Small intestine (tissue), 7 donors: Measurements from ENCODE around the gene EPHA2. TPM values are rescaled to one million over a fixed set of nuclear protein-coding genes. Genes with fewer than 3 reads are reported as not detected.
A peak's percentile ranks its signal among the peaks of the same experiment; 100 is the strongest.

ENCODE experiments used
- DNase-seq, 2 donors: peaks; one replicate each; pipeline versions ENCODE4 v3.0.0 to v3.0.0-alpha.2; 2013
- FAIRE-seq: peaks from 2 replicates; lab custom pipeline; 2012; peaks lifted over from hg19 to GRCh38; lab: Jason Lieb, UNC
- H3K27ac ChIP-seq, 3 donors: one replicate each; pipeline ENCODE4 v1.5.1; 2013; ENCODE audit warnings: low read length in 2 of 3, mild to moderate bottlenecking in 2 of 3, control low read depth in 1 of 3, inconsistent platforms in 1 of 3, low read depth in 1 of 3, moderate library complexity in 1 of 3
- H3K27me3 ChIP-seq, 3 donors: one replicate each; pipeline ENCODE4 v1.6.1; 2013; ENCODE audit warnings: low read length in 3 of 3, inconsistent platforms in 1 of 3; ENCODE audit not compliant: control insufficient read depth in 3 of 3, insufficient read depth in 3 of 3
- H3K36me3 ChIP-seq, 3 donors: one replicate each; pipeline ENCODE4 v1.6.1; 2013; ENCODE audit warnings: low read length in 3 of 3, inconsistent platforms in 1 of 3, low read depth in 1 of 3, mild to moderate bottlenecking in 1 of 3, moderate library complexity in 1 of 3; ENCODE audit not compliant: control insufficient read depth in 3 of 3, insufficient read depth in 2 of 3
- H3K4me1 ChIP-seq, 3 donors: one replicate each; pipeline ENCODE4 v1.6.1; 2013; ENCODE audit warnings: low read length in 2 of 3, inconsistent platforms in 1 of 3, low read depth in 1 of 3, mild to moderate bottlenecking in 1 of 3, moderate library complexity in 1 of 3; ENCODE audit not compliant: control insufficient read depth in 3 of 3, insufficient read depth in 2 of 3
- H3K4me3 ChIP-seq, 3 donors: one replicate each; pipeline ENCODE4 v1.5.1; 2013; ENCODE audit warnings: low read length in 3 of 3, control low read depth in 1 of 3, inconsistent platforms in 1 of 3, low read depth in 1 of 3, mild to moderate bottlenecking in 1 of 3, moderate library complexity in 1 of 3
- H3K9me3 ChIP-seq, 2 donors: one replicate each; pipeline ENCODE4 v1.6.1; 2013; ENCODE audit warnings: low read depth in 1 of 2, low read length in 1 of 2; ENCODE audit not compliant: control insufficient read depth in 2 of 2, insufficient read depth in 1 of 2
- WGBS, 3 donors: extraction: QIAGEN DNeasy Blood & Tissue Kit; methylation state at CpG; one replicate each; pipeline ENCODE4 v1.1.7; 2013; 5-methylcytosine and 5-hydroxymethylcytosine counted together
- polyA plus RNA-seq, 4 donors: library from polyadenylated mRNA; stranded (reverse) in 3 of 4; unstranded in 1 of 4; fragments of 200-250 nt in 3 of 4; fragments of 120-200 nt in 1 of 4; gene quantifications; one replicate each; pipeline versions ENCODE4 v1.2.1 to v1.2.3, GENCODE V29; 2013
- donor health status: healthy with polysubstance abuse.
- donor health status: control.
- donor health status: control.
- donor health status: Bipolar disorder and iron deficiency.
- donor health status: healthy.

Gene EPHA2
- polyA plus RNA-seq, 4 donors, result 12.7 to 23.8 (median 19.8) TPM

DNA sequence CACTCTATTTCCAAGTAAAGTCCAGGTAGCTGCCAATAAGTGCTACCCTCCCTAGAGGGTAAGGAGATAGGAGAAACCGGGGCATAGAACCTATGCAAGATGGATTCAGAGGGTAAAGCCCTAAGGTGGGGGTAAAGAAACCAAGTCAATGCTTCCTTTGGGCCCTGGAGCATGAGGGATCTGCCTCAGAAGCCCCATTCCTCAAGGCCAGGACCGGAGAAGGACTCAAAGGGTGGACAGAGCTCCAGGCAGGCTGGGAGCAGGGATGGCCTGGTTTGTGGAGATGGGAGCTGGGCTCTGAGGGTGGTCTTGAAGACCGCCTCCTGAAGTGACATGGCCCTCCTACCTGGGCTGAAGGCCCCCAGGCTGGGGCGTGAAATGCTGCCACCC is 3.9 kb downstream of the EPHA2 start:
- H3K27me3 ChIP-seq, result no peaks in the 10 kb centered on the region
- H3K27ac ChIP-seq, result peak overlapping the region in 1 of 3 donors; percentile 14
- DNase-seq (no peak), FAIRE-seq (no peak)
- H3K9me3 ChIP-seq, result no peaks in the 10 kb centered on the region
- H3K4me3 ChIP-seq, result no peak overlapping the region
- peaks cover 0 to 62% (median 5%) of the 10 kb centered on the region in 3 donors for H3K36me3 ChIP-seq
- whole genome bisulfite sequencing, 3 donors, result 86 to 91% (median 90%) methylated on average over 4 of the region's 4 CpGs
- H3K4me1 ChIP-seq, result peaks cover 0 to 56% (median 6%) of the 10 kb centered on the region in 3 donors

DNA sequence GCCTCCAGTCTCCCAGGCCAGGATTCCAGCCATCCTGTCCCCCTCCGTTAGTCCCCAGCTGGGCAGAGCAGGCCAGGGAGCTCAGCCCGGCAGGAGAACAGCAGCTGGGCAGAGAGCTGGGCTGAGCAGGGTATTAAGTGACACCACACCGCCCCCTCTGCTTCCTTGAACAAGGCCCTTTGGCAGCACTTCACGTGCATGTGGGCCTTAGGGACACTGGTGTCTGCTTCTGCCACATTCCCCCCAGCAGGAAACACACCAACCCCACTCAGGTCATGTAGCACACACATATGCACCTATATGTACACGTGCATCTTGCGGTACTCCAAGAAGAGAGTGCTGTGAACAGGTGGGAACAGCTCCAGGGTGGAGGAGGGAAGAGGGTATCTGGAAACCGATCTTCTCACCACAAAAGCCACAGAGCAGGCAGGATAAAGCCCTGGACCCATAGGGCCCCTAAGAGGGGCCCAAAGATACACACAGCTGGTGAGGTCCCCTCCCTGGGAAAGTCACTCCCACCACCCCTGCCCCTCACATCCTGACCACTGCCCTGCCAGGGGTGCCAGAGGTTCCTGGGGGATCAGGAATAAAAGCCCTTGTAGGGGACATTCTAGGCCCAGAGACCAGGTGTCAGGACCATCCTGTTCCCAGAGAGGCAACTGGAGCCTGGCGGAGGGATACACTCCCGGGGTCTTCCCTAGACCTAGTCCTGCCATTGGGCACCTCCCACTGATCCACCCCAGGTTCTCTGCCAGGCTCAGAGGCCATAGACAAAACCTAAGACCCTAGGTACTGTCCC is 4.5 kb downstream of the EPHA2 start:
- Histone ChIP-seq H3K27ac (peak overlapping the region in 1 of 3 donors; percentile 36), H3K4me1 (peaks cover 0 to 56% (median 7%) of the 10 kb centered on the region in 3 donors), H3K4me3 (no peak overlapping the region), H3K36me3 (peaks cover 0 to 68% (median 5%) of the 10 kb centered on the region in 3 donors), H3K9me3 (no peaks in the 10 kb centered on the region), H3K27me3 (no peaks in the 10 kb centered on the region)
- FAIRE-seq (no peak), DNase-seq (no peak)
- 68 to 78% (median 68%) methylated on average over 9 of the region's 9 CpGs for WGBS, 3 donors

DNA sequence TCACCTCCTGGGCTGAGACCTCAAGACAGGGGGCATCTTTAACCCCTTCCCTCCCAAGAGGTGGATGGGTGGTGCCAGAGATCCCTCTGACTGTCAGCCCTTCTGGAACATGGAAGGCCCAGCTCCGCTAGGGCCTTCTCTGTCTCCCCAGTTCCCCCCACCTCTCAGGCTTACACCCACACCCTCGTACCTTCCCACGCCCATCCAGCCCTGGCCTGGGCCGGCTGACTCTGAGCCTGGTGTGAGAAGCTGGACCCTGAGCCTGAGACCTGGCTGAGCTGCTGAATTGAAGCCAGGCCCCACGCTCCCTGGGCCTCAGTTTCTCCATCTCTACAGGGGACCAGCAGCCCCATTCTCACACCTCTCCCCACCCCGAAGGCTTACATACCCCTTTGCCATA is 5.4 kb downstream of the EPHA2 start:
- Histone ChIP-seq H3K4me3 (no peak overlapping the region), H3K27ac (no peak overlapping the region), H3K9me3 (no peaks in the 10 kb centered on the region), H3K36me3 (peaks cover 0 to 77% (median 5%) of the 10 kb centered on the region in 3 donors), H3K27me3 (no peaks in the 10 kb centered on the region), H3K4me1 (peaks cover 0 to 60% (median 9%) of the 10 kb centered on the region in 3 donors)
- DNase-seq (no peak), FAIRE-seq (no peak)
- WGBS, 3 donors, result 77 to 87% (median 79%) methylated on average over 6 of the region's 6 CpGs

DNA sequence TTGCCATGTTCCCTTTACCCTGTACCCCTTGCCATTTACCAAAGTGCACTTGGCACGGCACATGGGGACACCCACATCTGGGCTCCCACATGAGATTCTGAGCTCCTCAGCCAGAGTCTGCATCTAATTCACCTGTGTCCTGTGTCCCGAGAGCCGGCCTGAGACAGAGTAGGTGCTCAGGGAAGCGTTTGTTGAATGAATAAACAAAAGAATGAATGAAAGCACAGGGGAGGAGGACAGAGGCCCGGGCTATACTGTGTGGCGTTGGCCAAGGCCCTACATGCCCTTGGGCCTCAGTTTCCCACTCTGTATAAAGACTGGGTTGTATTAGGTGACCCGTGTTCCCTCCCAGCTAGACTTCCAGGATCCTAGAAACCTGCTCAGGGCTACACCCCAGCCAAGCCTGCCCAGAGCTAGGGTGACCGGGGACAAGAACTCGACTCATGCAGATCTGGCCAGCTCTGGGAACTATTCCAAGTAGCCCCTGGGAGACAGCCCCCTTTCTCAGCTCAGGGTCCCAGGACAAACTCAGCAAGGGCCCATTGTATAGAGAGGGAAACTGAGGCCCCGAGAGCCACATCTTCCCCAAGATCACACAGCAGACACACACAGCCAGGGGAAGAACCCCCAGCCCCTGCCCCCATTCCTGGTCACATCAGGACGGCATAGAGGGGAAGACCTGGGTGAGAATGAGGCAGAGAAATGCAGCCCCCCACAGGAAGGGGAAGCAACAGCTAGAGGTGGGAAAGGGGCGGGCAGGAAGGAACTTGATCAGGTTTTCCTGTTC is 6.0 kb downstream of the EPHA2 start:
- Histone ChIP-seq H3K36me3 (peaks cover 0 to 83% (median 5%) of the 10 kb centered on the region in 3 donors), H3K4me1 (peaks cover 0 to 64% (median 9%) of the 10 kb centered on the region in 3 donors), H3K27ac (no peak overlapping the region), H3K27me3 (no peaks in the 10 kb centered on the region), H3K9me3 (no peaks in the 10 kb centered on the region), H3K4me3 (no peak overlapping the region)
- 78 to 86% (median 85%) methylated on average over 12 of the region's 12 CpGs for WGBS, 3 donors
- no peak for DNase-seq
- FAIRE-seq, result no peak

DNA sequence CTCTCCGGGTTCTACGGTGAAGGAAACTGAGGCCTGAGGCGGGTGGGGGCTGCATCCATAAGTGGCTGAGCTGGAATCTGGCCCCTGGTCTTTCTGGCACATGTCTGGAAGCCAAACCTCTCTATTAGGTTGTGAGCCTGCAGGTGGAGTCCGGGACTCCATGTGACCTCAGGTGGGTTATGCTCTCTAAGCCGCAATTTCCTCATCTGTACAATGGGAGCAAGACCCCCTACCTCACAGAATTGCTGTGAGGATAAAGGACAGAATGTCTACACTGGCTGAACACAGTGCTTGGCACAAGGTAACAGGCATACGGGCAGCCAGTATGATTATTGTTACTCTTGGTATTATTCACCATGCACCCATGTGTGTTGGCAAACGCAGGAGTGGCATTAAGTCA is 6.7 kb downstream of the EPHA2 start:
- H3K4me3 ChIP-seq, result no peak overlapping the region
- FAIRE-seq (no peak), DNase-seq (no peak)
- H3K27me3 ChIP-seq, result no peaks in the 10 kb centered on the region
- peaks cover 0 to 89% (median 5%) of the 10 kb centered on the region in 3 donors for H3K36me3 ChIP-seq
- peaks cover 2 to 67% (median 9%) of the 10 kb centered on the region in 3 donors for H3K4me1 ChIP-seq
- no peaks in the 10 kb centered on the region for H3K9me3 ChIP-seq
- WGBS, 3 donors, result 91 to 95% (median 94%) methylated on average over 7 of the region's 7 CpGs
- no peak overlapping the region for H3K27ac ChIP-seq

DNA sequence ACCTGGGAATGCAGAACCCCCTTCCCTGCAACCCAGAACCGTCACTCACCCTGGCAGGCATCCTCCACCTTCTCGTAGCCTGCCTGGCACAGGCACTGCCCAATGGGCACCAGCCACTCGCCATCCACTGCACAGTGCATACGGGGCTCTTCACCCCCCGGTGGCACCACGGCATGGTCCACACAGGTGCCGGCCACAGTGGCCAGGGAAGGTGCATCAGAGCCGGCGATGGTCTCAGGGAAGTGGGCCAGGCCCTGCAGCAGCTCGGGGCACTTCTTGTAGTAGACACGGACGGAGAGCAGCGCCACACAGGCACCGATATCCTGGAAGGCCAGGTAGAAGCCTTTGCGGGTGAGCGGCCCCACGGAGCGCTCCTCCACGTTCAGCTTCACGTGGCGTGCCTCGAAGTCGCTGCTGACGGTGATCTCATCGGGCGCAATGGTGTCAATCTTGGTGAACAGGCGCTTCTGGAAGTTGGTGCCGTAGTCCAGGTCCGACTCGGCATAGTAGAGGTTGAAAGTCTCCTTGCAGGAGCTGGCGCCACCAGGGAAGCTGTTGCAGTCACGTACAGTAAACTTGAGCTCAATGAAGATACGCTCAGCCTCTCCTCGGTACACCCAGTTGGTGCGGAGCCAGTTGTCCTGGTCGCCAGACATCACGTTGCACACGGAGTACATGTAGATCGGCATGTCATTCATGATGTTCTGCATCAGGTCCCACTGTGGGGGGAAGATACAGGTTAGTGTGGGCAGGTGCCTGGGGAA is 7.4 kb downstream of the EPHA2 start:
- 92 to 94% (median 93%) methylated on average over 39 of the region's 39 CpGs for WGBS, 3 donors
- no peak for FAIRE-seq

DNA sequence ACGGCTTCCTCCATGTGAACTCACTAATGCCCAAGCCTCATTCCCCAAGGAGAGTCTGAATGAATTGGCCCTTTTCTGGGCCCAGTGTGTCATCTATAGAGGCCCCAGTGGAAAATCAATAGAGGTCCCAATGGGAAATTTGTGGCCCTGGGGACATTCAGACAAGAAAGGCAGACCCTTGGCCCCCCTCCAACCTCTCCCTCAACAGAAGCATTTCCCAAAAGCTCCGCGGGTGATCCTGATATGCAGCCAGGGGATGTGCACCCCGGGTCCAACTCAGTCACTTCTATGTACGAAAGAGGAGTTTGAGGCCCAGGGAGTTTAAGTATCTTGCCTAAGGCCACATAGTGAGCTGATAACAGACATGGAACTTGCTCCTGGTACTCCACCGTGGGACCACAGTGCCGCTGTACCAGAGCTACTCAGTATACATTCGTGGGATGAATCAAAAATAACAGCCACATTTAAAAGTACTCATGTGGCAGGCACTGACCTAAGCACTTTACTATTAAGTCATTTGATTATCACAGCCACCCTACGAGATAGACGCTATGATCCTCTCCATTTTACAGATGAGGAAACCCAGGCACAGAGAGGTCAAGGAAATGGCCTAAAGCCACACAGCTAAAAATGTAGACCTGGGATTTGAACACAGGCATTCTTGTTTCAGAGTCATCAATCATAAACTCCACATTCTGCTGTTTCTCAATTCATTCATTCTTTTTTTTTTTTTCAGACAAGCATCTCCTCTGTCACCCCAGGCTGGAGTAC is 8.5 kb downstream of the EPHA2 start:
- Histone ChIP-seq H3K4me1 (peaks cover 2 to 61% (median 5%) of the 10 kb centered on the region in 3 donors), H3K4me3 (no peak overlapping the region), H3K27me3 (no peaks in the 10 kb centered on the region), H3K9me3 (no peaks in the 10 kb centered on the region), H3K27ac (peak overlapping the region in 2 of 3 donors; percentile 88 to 95), H3K36me3 (peaks cover 0 to 97% (median 5%) of the 10 kb centered on the region in 3 donors)
- FAIRE-seq, result no peak
- DNase-seq, result peak in 1 of 2 donors; percentile 41
- 75 to 85% (median 79%) methylated on average over 10 of the region's 10 CpGs for WGBS, 3 donors

More for the DNA sequence above, 7.4 kb downstream of the EPHA2 start:
- Histone ChIP-seq H3K27me3 (no peaks in the 10 kb centered on the region), H3K9me3 (no peaks in the 10 kb centered on the region), H3K4me3 (no peak overlapping the region), H3K27ac (no peak overlapping the region), H3K4me1 (peaks cover 2 to 67% (median 5%) of the 10 kb centered on the region in 3 donors), H3K36me3 (peaks cover 0 to 91% (median 5%) of the 10 kb centered on the region in 3 donors)
- no peak for DNase-seq
